RPMI8226 (cell line): ENCODE measurements around the gene BCKDHB.

ENCODE experiments used
- DNase-seq: peaks from one replicate; pipeline ENCODE4 v3.0.0-alpha.2; 2015

The BCKDHB gene

GRCh38 chr6:80338201-80338836 is 231.8 kb downstream of the BCKDHB start:
- DNase-seq, result peak; percentile 11

- DNase-seq, result no peak
Measured at GRCh38 chr6:80339421-80339820, 232.9 kb downstream of the BCKDHB start.

- no peak for DNase-seq
Measured at GRCh38 chr6:80340280-80340679, 233.8 kb downstream of the BCKDHB start.

- no peak for DNase-seq
Measured at GRCh38 chr6:80340686-80341085, 234.2 kb downstream of the BCKDHB start.

- DNase-seq, result no peak
Measured at GRCh38 chr6:80341330-80341729, 234.9 kb downstream of the BCKDHB start.

- DNase-seq, result no peak
Measured at GRCh38 chr6:80343511-80343910, 237.0 kb downstream of the BCKDHB start.

- no peak for DNase-seq
Measured at GRCh38 chr6:80347101-80347500, 240.6 kb downstream of the BCKDHB start.

- DNase-seq, result peak; percentile 32
Measured at GRCh38 chr6:80348263-80348662, 241.8 kb downstream of the BCKDHB start.

GRCh38 chr6:80356000-80356399 is 249.5 kb downstream of the BCKDHB start:
- DNase-seq, result no peak

GRCh38 chr6:80356545-80356944 is 250.1 kb downstream of the BCKDHB start:
- no peak for DNase-seq

- no peak for DNase-seq
Measured at GRCh38 chr6:80357081-80357480, 250.6 kb downstream of the BCKDHB start.

- no peak for DNase-seq
Measured at GRCh38 chr6:80357674-80358073, 251.2 kb downstream of the BCKDHB start.

- no peak for DNase-seq
Measured at GRCh38 chr6:80363501-80364122, 257.1 kb downstream of the BCKDHB start.

- DNase-seq, result no peak
Measured at GRCh38 chr6:80364149-80364548, 257.7 kb downstream of the BCKDHB start.

- no peak for DNase-seq
Measured at GRCh38 chr6:80366051-80366450, 259.6 kb downstream of the BCKDHB start.

- DNase-seq, result no peak
Measured at GRCh38 chr6:80366714-80367113, 260.2 kb downstream of the BCKDHB start.

GRCh38 chr6:80376411-80376810 is 269.9 kb downstream of the BCKDHB start:
- DNase-seq, result no peak

- DNase-seq, result no peak
Measured at GRCh38 chr6:80380566-80380965, 274.1 kb downstream of the BCKDHB start.

- DNase-seq, result no peak
Measured at GRCh38 chr6:80382811-80383210, 276.3 kb downstream of the BCKDHB start.

GRCh38 chr6:80388507-80388906 is 282.0 kb downstream of the BCKDHB start:
- DNase-seq, result no peak
